BE2C (cell line): Measurements from ENCODE around the gene LUZP4.
A peak's percentile ranks its signal among the peaks of the same experiment; 100 is the strongest.
"Not testable (repeated sequence)": the region's sequence is repeated elsewhere in the genome, so short reads cannot be mapped to it uniquely, and the experiment has no call there.

Source experiments
- DNase-seq: peaks from one replicate; pipeline ENCODE4 v3.0.0-alpha.2; 2020
- H3K27me3 ChIP-seq: fragments of 250-450 bp; sonication (Bioruptor Pico); 2 replicates; pipeline ENCODE4 v1.5.1; 2020; ENCODE audit warnings: mild to moderate bottlenecking
- H3K36me3 ChIP-seq: fragments of 250-450 bp; sonication (Bioruptor Pico); 2 replicates; pipeline ENCODE4 v1.5.1; 2020; ENCODE audit warnings: mild to moderate bottlenecking
- H3K4me1 ChIP-seq: fragments of 250-450 bp; sonication (Bioruptor Pico); 2 replicates; pipeline ENCODE4 v1.5.1; 2020
- H3K4me3 ChIP-seq: 2 replicates; pipeline ENCODE4 v1.5.1; 2011; ENCODE audit warnings: low read depth, low read length
- H3K9me3 ChIP-seq: fragments of 250-450 bp; sonication (Bioruptor Pico); 2 replicates; pipeline ENCODE4 v1.5.1; 2020
- TF ChIP-seq, protein P1 (sequence below): IDR thresholded peaks from 2 replicates; pipeline ENCODE4 v1.5.1; 2012; ENCODE audit warnings: mild to moderate bottlenecking, low read depth, low read length

The LUZP4 gene

DNA sequence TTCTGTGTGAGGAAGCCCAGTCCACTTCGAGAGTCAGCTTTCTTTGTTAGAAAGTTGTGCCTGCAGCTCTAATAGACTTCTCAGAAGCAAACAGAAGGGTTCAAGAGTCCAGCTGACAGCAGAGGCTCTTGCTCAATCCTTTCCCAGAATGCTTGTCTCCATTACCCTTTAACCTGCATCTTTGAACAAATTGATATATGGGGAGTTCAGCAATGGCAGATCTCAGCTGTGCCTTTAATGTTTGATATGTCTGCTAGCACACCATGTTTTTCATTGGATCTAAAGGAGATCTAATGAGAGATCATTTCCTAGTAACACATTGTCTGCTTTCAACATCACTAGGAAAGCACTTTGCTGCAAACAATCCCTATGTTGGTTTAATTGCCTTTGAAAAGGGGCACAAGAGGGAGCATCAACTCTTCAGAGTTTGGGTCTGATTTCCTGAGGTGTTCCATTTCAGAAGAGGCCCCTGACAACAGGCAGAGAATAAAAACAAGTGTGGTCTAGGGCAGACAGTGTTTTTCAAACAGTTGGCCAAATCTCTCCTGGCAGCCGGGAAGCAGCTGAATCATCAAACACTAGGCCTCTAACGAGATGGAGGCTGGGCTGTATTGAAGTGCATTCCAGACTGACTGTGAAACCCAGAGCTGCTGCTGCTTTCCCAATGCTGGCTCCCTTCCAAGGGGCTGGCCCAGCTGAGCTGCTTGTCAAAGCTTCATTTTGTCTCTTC, 55.5 kb downstream of the LUZP4 start:
- peak; percentile 85 for DNase-seq

DNA sequence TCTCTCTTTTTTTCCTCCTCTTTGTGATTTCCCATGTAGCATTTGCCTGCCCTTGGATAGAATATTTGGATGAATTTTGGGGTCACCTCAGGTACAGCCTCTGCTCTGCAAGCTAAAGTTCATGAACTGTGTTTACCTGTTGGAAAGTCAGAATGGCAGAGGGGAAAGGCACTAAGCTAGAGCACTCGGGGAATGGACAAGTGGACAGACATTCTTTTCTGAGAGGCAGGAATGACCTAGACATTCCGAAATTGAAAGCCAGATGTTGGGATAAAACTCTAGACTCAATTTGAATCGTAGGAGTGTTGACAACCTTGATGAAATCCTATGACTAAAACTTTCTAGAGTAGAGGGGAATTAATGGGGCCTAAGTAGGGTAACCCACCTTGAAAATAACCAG, 56.1 kb downstream of the LUZP4 start:
- Histone ChIP-seq H3K9me3 (no peaks in the 10 kb centered on the region), H3K27me3 (no peaks in the 10 kb centered on the region), H3K4me3 (no peak overlapping the region), H3K4me1 (peaks cover 12% of the 10 kb centered on the region), H3K36me3 (no peaks in the 10 kb centered on the region)
- TF ChIP-seq, protein P1, sequence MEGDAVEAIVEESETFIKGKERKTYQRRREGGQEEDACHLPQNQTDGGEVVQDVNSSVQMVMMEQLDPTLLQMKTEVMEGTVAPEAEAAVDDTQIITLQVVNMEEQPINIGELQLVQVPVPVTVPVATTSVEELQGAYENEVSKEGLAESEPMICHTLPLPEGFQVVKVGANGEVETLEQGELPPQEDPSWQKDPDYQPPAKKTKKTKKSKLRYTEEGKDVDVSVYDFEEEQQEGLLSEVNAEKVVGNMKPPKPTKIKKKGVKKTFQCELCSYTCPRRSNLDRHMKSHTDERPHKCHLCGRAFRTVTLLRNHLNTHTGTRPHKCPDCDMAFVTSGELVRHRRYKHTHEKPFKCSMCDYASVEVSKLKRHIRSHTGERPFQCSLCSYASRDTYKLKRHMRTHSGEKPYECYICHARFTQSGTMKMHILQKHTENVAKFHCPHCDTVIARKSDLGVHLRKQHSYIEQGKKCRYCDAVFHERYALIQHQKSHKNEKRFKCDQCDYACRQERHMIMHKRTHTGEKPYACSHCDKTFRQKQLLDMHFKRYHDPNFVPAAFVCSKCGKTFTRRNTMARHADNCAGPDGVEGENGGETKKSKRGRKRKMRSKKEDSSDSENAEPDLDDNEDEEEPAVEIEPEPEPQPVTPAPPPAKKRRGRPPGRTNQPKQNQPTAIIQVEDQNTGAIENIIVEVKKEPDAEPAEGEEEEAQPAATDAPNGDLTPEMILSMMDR = no peak
- DNase-seq = no peak

More for the DNA sequence above, 55.5 kb downstream of the LUZP4 start:
- H3K36me3 ChIP-seq = no peaks in the 10 kb centered on the region
- H3K27me3 ChIP-seq = no peaks in the 10 kb centered on the region
- H3K4me3 ChIP-seq = no peak overlapping the region
- TF ChIP-seq, protein P1 = no peak
- no peaks in the 10 kb centered on the region for H3K9me3 ChIP-seq
- peaks cover 12% of the 10 kb centered on the region for H3K4me1 ChIP-seq

DNA sequence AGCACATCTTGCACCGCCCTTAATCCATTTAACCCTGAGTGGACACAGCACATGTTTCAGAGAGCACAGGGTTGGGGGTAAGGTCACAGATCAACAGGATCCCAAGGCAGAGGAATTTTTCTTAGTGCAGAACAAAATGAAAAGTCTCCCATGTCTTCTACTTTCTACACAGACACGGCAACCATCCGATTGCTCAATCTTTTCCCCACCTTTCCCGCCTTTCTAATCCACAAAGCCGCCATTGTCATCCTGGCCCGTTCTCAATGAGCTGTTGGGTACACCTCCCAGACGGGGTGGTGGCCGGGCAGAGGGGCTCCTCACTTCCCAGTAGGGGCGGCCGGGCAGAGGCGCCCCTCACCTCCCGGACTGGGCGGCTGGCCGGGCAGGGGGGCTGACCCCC, 57.2 kb downstream of the LUZP4 start:
- not testable (repeated sequence) for H3K9me3 ChIP-seq, H3K4me3 ChIP-seq, DNase-seq, H3K27me3 ChIP-seq, H3K36me3 ChIP-seq
- H3K4me1 ChIP-seq = peaks cover 17% of the 10 kb centered on the region

DNA sequence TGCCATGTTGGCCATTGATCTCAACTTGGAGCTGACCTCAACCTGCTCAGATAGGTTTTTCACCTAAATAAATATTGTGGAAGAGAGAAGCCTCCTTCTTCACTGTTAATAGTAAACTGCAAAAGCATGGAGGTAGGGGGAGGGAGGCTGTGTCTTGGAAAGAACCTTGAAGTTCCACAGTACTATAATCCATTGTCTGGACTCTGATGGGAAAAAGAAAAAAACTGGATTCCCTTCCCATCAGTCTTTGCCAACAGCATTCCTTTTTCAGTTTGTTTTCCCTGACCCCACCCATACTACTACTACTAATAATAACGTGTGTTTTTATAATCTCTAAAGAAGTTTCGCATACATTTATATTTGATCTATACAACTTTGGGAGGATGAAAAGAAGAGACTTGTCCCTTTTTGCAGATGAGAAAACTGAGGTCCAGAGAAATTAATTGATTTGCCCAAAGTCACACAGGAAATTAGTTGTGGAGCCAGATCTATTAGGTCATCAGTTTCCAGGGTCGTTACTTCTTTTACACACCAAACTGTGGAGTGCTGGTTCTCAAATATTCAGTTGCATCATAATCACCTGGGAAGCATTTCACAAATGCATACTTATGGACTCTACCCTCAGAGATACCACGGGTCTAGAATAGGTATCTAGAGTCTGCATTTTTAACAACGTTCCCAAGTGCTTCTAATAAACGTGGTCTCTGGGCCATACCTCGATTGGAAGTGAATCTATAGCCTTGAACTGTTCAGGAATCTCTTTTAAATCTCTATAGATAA, 59.1 kb downstream of the LUZP4 start:
- H3K9me3 ChIP-seq = no peaks in the 10 kb centered on the region
- no peak for DNase-seq
- no peaks in the 10 kb centered on the region for H3K27me3 ChIP-seq
- no peak overlapping the region for H3K4me3 ChIP-seq
- peaks cover 17% of the 10 kb centered on the region for H3K4me1 ChIP-seq
- no peaks in the 10 kb centered on the region for H3K36me3 ChIP-seq
- TF ChIP-seq, protein P1 = no peak

DNA sequence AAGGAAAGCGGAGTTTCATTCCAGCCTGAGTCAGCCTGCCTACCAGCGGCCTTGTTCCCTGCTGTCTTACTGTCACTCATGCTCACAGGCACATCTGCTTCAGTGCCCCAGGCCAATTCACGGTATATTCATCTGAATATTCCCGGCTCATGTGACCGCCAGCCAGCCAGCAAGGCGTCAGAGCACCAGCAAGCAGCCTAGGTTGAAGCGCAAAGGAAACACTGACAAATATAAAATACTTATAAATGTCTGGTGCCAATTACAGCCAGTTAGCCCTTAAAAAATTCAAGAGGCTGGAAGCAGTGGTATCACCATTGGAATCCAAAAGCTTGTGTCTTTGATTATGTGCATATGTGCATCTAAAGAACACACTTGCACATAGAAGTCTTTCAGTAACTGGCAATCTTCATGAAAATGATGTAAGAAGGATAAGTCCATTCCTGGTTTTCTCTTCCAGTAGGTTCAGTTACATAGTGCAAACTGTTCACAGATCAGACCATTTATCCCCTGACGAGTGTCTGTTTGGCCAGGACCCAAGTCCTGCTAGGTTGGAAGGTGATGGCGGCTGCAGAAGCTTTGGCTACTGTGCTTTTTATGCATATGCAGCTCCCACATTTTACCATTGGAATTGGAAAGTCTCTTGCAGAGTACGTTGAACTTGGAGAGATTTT, 61.3 kb downstream of the LUZP4 start:
- Histone ChIP-seq H3K9me3 (no peaks in the 10 kb centered on the region), H3K36me3 (no peaks in the 10 kb centered on the region), H3K4me3 (peak overlapping the region; percentile 5), H3K27me3 (no peaks in the 10 kb centered on the region), H3K4me1 (peaks cover 8% of the 10 kb centered on the region)
- TF ChIP-seq, protein P1 = no peak
- peak; percentile 74 for DNase-seq

DNA sequence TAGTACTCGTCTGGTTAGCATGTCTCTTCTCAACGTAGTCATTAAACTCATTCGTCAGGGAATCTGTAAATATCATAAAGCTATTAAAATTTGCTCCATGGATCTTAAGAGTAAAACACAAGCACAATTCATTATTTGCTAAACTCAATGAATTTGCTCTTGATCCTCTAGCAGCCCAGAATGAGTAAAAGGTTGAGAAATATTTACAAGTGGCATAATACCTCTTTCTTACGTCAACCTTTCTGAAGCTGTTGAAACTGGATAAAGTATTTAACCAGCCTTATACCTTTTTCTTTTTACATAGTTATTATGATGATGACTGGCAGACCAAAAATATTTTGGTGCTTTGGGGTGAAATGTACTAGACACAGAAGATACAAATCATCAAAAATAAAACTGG, 66.9 kb downstream of the LUZP4 start:
- H3K27me3 ChIP-seq = no peaks in the 10 kb centered on the region
- TF ChIP-seq, protein P1 = no peak
- H3K4me3 ChIP-seq = no peak overlapping the region
- no peak for DNase-seq
- no peaks in the 10 kb centered on the region for H3K36me3 ChIP-seq
- no peaks in the 10 kb centered on the region for H3K4me1 ChIP-seq
- no peaks in the 10 kb centered on the region for H3K9me3 ChIP-seq
